ENCODE measurements around the gene ABHD6.

Gene ABHD6

DNA sequence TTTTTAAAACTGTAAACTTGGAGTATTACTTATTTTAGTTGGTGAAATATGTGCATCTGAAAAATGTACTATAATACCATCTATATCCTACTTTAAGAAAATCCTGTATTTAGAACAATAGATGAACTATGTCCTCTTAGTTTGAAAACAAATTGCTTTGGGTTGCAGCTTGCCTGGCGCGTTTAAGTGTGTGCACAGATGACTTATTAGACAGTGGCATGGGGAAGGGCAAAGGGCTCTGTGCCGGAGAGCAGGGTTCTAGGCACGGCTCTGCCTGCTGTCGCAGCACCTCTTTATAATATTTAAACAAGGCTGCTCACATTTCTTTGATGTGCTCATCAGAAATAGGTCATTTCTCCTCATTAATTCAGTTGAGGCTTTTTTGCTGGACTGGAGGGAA is 105.1 kb downstream of the ABHD6 start:
- DNase-seq (ENCODE audit: low read depth in 2 of 2): no peak
